ENCODE data around the gene UBE2H. TPM values are rescaled to one million over a fixed set of nuclear protein-coding genes. Genes with fewer than 3 reads are reported as not detected.

UBE2H gene
- total RNA-seq, 4 donors from 2014 or later = 31.0 to 131 (median 53.3) TPM

GRCh38 chr7:129924602-129925001 is 28.2 kb downstream of the UBE2H start:
- WGBS, 2 donors (ENCODE audit: low coverage in 1 of 2) = 79 to 80% methylated on average over 2 to 4 of the region's 4 CpGs
- peak overlapping the region in 3 of 4 donors; percentile 15 to 41 (median 18) for H3K27ac ChIP-seq
- no peaks in the 10 kb centered on the region for H3K9me3 ChIP-seq
- H3K4me1 ChIP-seq = peaks cover 0 to 16% (median 5%) of the 10 kb centered on the region in 4 donors
- H3K36me3 ChIP-seq = peaks cover 0 to 5% (median 0%) of the 10 kb centered on the region in 4 donors
- TF ChIP-seq POLR2A (IDR thresholded peaks at IDR 0.05) (no peak), CTCF (IDR thresholded peaks at IDR 0.05) (no peak), POLR2AphosphoS5 (IDR thresholded peaks at IDR 0.05) (no peak), EP300 (IDR thresholded peaks at IDR 0.05; ENCODE audit: low read depth) (no peak)
- DNase-seq = no peak
- no peaks in the 10 kb centered on the region for H3K27me3 ChIP-seq
- H3K4me3 ChIP-seq = no peak overlapping the region
- in situ Hi-C loops (cut with MboI; ENCODE audit: low pct_ligation_motif_present in 1 of 4, low pct_unique_long_range_greater_than_20kb in 1 of 4, low sequenced_read_pairs in 3 of 4) (no loop called here), intact Hi-C loops (cut with DNase I; ENCODE audit: low total_unique reads) (no loop called here)

GRCh38 chr7:129923709-129924108 is 29.1 kb downstream of the UBE2H start:
- no peak for DNase-seq
- TF ChIP-seq POLR2A (IDR thresholded peaks at IDR 0.05) (no peak), CTCF (IDR thresholded peaks at IDR 0.05) (no peak), EP300 (IDR thresholded peaks at IDR 0.05; ENCODE audit: low read depth) (no peak), POLR2AphosphoS5 (IDR thresholded peaks at IDR 0.05) (no peak)
- peak overlapping the region in 2 of 4 donors; percentile 25 to 27 for H3K27ac ChIP-seq
- H3K36me3 ChIP-seq = peaks cover 0 to 1% (median 0%) of the 10 kb centered on the region in 4 donors
- H3K27me3 ChIP-seq = no peaks in the 10 kb centered on the region
- H3K4me3 ChIP-seq = no peak overlapping the region
- WGBS, 2 donors (ENCODE audit: low coverage in 1 of 2) = 35 to 40% methylated on average over 2 of the region's 2 CpGs
- peaks cover under 1 to 16% (median 5%) of the 10 kb centered on the region in 4 donors for H3K4me1 ChIP-seq
- intact Hi-C loops (cut with DNase I; ENCODE audit: low total_unique reads) (no loop called here), in situ Hi-C loops (cut with MboI; ENCODE audit: low pct_ligation_motif_present in 1 of 4, low pct_unique_long_range_greater_than_20kb in 1 of 4, low sequenced_read_pairs in 3 of 4) (no loop called here)
- no peaks in the 10 kb centered on the region for H3K9me3 ChIP-seq

GRCh38 chr7:129919492-129919891 is 33.3 kb downstream of the UBE2H start:
- Histone ChIP-seq H3K4me3 (no peak overlapping the region), H3K27me3 (no peaks in the 10 kb centered on the region), H3K9me3 (no peaks in the 10 kb centered on the region), H3K36me3 (no peaks in the 10 kb centered on the region), H3K27ac (no peak overlapping the region), H3K4me1 (peaks cover 21 to 39% (median 24%) of the 10 kb centered on the region in 4 donors)
- WGBS, 2 donors (ENCODE audit: low coverage in 1 of 2) = 86 to 100% methylated on average over 2 of the region's 2 CpGs
- intact Hi-C loops (cut with DNase I; ENCODE audit: low total_unique reads) (no loop called here), in situ Hi-C loops (cut with MboI; ENCODE audit: low pct_ligation_motif_present in 1 of 4, low pct_unique_long_range_greater_than_20kb in 1 of 4, low sequenced_read_pairs in 3 of 4) (no loop called here)
- TF ChIP-seq CTCF (IDR thresholded peaks at IDR 0.05) (no peak), POLR2A (IDR thresholded peaks at IDR 0.05) (no peak), POLR2AphosphoS5 (IDR thresholded peaks at IDR 0.05) (no peak), EP300 (IDR thresholded peaks at IDR 0.05; ENCODE audit: low read depth) (no peak)
- DNase-seq = no peak

- no peaks in the 10 kb centered on the region for H3K27me3 ChIP-seq
- intact Hi-C loops (cut with DNase I; ENCODE audit: low total_unique reads) = no loop called here
- TF ChIP-seq CTCF (IDR thresholded peaks at IDR 0.05) (no peak), POLR2AphosphoS5 (IDR thresholded peaks at IDR 0.05) (no peak), EP300 (IDR thresholded peaks at IDR 0.05; ENCODE audit: low read depth) (no peak), POLR2A (IDR thresholded peaks at IDR 0.05) (no peak)
- H3K36me3 ChIP-seq = no peaks in the 10 kb centered on the region
- H3K9me3 ChIP-seq = no peaks in the 10 kb centered on the region
- 85 to 92% methylated on average over 5 of the region's 5 CpGs for WGBS, 2 donors (ENCODE audit: low coverage in 1 of 2)
- H3K27ac ChIP-seq = no peak overlapping the region
- no peak overlapping the region for H3K4me3 ChIP-seq
- H3K4me1 ChIP-seq = peaks cover 22 to 38% (median 25%) of the 10 kb centered on the region in 4 donors
- in situ Hi-C loops (cut with MboI; ENCODE audit: low pct_ligation_motif_present in 1 of 4, low pct_unique_long_range_greater_than_20kb in 1 of 4, low sequenced_read_pairs in 3 of 4) = no loop called here
- DNase-seq = no peak
Measured at GRCh38 chr7:129918922-129919321, 33.8 kb downstream of the UBE2H start.
